ENCODE results near the gene C2CD4D.

- TF ChIP-seq CTCF (IDR thresholded peaks at IDR 0.05) (no peak), ZNF416 (CRISPR knock-in tag; IDR thresholded peaks at IDR 0.05) (no peak), ZNF138 (CRISPR knock-in tag; conservative IDR thresholded peaks at IDR 0.05) (no peak), JUN (CRISPR knock-in tag; IDR thresholded peaks at IDR 0.05) (no peak)
Measured at GRCh38 chr1:151871284-151872030, 31.8 kb upstream of the C2CD4D start.

Data from WTC11 (cell line).